Stimulated activated CD4-positive, alpha-beta T cell treated with anti-CD3 and anti-CD28 coated beads, TNF-alpha, amount 100 ng/mL, for 1 hour (primary cell): ENCODE results near the gene PRRT3.
"Not testable (repeated sequence)": the region's sequence is repeated elsewhere in the genome, so short reads cannot be mapped to it uniquely, and the experiment has no call there.

Experiments used
- DNase-seq, 3 donors: peaks; one replicate each; pipeline ENCODE4 v3.0.0-alpha.2; 2020; ENCODE audit warnings: low read depth in 3 of 3, low spot score in 1 of 3

PRRT3 gene

GRCh38 chr3:9947025-9947995, 4.9 kb downstream of the PRRT3 start:
- DNase-seq = no peak

DNA sequence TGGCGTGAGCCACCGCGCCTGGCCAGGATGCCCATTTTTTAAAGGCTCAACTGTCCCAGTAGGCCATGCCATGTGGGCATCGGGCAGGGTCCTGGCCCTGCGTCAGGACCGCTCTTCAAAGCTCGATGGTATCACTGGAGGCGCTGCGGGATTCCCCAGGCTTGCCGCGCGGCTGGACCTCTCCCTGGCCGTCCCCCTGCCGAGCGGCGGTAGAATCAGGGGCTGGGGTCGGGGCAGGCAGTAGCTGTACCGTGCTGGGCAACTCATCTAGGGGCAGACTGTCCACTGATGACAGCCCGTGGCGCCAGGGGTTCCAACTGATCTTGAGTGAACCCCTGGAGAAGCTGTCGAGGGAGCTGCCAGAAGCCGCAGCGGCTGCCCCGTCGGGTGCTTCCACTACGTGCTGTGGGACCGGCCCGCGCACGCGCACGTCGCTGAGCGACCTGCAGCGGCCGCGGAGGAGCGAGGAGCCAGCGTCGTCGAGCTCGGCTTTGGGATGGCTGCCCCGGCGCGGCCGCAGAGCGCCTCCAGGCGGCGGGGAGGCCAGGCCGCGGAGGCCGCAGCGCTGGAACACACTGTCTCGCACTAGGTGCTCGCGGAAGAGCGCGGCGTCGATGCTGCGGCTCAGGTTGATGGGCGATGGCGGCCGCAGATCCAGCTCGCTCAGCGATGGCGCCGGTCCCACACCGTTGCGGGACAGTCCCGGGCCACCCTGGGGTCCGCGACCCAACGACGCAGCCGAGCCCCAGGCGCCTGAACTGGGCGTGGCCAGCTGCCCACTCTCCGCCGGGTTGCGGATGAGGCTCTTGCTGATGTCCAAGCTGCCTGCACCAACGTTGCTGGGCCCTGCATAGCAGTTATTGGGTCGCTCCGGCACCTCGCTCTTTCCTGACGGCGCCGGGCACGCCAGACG, 5.8 kb downstream of the PRRT3 start:
- peak; percentile 64 to 75 (median 65) for DNase-seq

GRCh38 chr3:9945358-9945757, 6.8 kb downstream of the PRRT3 start:
- no peak for DNase-seq

DNA sequence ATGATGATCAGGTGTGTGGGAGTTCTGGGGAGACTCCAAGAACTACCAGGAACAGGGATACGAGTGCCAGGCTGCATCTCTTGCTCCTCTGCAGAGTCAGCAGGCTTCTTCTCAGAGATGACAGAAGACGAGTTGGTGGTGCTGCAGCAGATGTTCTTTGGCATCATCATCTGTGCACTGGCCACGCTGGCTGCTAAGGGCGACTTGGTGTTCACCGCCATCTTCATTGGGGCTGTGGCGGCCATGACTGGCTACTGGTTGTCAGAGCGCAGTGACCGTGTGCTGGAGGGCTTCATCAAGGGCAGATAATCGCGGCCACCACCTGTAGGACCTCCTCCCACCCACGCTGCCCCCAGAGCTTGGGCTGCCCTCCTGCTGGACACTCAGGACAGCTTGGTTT, 7.9 kb downstream of the PRRT3 start:
- DNase-seq = no peak

DNA sequence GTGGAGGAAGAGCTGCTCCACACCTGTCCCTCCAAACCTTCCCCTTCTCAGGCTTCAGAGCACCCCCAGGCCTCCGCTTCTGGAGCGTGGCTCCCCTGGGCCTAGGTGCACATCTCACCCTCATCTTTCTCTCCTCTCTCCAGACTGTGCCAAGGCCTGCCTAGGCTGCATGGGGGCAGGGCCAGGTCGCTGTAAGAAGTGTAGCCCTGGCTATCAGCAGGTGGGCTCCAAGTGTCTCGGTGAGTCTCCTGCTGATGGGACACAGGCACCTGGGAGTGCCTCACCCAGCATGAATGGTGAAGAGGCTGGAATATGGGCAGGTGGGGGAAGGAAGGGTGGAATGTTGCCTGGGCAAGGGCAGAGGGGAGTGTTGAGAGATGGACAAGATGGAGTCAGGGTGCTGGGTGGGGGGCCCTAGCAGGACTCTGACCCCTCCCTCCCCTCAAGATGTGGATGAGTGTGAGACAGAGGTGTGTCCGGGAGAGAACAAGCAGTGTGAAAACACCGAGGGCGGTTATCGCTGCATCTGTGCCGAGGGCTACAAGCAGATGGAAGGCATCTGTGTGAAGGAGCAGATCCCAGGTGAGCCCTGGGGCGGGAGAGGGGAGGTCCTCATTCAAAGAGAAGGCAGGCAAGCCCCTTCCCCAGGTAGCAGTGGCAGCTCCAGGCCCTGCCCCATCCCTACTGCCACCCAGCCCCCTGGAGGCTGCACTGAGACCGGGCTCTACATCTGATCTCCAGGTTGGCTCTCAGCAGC, 9.1 kb downstream of the PRRT3 start:
- no peak for DNase-seq

- DNase-seq = no peak
Observed at GRCh38 chr3:9942164-9942563, 10.0 kb downstream of the PRRT3 start.

DNA sequence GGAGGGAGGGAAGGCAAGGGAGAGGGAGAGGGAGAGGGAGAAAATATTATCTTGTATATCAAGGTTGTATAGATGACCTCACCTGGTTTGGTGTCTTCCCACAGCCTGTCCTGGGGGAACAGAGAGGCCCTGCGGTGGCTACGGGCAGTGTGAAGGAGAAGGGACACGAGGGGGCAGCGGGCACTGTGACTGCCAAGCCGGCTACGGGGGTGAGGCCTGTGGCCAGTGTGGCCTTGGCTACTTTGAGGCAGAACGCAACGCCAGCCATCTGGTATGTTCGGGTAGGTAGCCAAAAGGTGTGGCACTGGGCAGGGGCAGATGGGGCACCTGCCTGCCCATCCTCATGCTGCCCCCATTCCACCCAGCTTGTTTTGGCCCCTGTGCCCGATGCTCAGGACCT, 11.5 kb downstream of the PRRT3 start:
- no peak for DNase-seq

DNA sequence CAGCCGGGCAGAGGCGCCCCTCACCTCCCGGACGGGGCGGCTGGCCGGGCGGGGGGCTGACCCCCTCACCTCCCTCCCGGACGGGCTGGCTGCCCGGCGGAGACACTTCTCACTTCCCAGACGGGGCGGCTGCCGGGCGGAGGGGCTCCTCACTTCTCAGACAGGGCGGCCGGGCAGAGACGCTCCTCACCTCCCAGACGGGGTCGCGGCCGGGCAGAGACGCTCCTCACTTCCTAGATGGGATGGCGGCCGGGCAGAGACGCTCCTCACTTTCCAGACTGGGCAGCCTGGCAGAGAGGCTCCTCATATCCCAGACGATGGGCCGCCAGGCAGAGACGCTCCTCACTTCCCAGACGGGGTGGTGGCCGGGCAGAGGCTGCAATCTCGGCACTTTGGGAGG, 12.3 kb downstream of the PRRT3 start:
- not testable (repeated sequence) for DNase-seq

- no peak for DNase-seq
Observed at GRCh38 chr3:9938966-9939365, 13.2 kb downstream of the PRRT3 start.

GRCh38 chr3:9937486-9938238, 14.5 kb downstream of the PRRT3 start:
- no peak for DNase-seq

GRCh38 chr3:9935966-9936510, 16.2 kb downstream of the PRRT3 start:
- DNase-seq = no peak

DNA sequence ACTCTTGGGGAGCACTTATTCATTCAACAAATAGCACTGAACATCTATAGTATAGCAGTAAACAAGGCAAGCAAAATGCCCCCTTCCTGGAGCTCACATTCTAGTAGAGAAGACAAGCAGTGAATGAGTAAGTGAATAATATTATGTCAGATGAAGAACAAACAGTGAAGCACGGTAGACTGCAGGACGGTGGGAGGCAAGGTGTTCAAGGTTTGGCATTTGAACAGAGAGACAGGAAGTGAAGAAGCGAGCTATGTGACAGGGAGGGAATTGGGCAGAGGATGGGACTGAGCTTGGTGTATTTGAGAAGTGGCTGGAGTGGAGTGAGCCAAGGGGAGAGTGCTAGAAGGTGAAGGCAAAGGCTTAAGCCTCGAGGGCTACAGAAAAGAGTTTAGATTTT, 17.2 kb downstream of the PRRT3 start:
- no peak for DNase-seq

DNA sequence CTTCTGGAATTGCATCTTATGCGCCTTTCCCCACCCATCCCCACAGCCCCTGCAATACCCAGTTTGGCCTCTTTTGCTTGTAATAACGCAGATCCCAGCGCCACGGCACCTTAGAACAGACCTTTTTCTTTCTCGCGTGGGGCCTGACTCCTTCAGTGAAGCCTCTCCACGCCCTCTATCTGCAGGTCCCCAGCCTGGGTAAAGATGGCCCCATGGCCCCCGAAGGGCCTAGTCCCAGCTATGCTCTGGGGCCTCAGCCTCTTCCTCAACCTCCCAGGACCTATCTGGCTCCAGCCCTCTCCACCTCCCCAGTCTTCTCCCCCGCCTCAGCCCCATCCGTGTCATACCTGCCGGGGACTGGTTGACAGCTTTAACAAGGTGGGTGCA, 18.0 kb downstream of the PRRT3 start:
- DNase-seq = no peak

GRCh38 chr3:9933561-9934234, 18.5 kb downstream of the PRRT3 start, which contains the start of gene CRELD1:
Gene CRELD1, plus strand, starts transcription at chr3:9933834. Its CDS starts 605 bp downstream, at chr3:9934439.
- peak; percentile 92 to 96 (median 93) for DNase-seq

GRCh38 chr3:9932843-9933560, 19.2 kb downstream of the PRRT3 start:
- DNase-seq = peak; percentile 61 to 82 (median 75)

DNA sequence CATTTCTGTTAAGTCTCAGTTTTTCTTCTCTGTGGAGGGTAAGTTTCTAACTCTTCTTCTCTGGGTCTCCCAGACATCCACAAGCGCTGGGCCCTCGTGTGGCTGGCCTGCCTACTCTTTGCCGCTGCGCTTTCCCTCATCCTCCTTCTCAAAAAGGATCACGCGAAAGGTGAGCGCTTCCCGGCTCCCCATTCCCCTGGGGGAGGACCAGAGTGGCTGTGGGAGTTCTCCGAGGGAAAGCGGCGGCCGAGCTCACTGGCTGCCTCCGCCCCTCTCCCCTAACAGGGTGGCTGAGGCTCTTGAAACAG, 19.7 kb downstream of the PRRT3 start:
- DNase-seq = no peak

DNA sequence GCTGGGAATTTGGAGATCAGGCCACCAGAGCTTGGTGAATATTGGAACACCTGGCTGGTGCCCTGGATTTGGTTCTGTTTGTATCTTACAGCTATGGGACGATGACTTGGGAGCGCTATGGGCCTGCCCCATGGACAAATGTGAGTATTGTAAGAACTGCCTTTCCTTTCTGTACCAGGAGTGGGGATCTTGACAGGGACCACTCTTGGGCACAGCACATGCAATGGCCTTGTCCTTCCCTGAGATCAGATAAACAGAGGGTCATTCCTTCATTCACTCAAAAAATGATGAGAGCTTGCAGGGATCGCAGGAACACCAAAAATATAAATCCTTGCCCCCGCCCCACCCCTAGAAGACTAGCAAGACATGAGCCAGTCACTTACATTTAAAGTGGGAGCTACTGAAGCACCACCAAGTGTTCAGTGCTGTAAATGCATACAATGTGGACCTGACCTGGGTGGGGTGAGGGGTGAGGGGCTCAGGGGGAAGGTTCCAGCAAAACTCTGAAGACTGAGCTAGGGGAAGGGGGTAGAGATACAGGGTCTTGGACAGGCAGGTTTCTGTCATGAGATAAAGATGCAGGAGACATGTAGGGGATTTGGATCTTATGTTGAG, 21.3 kb downstream of the PRRT3 start:
- no peak for DNase-seq

GRCh38 chr3:9928158-9928557, 24.1 kb downstream of the PRRT3 start:
- DNase-seq = no peak
